ENCODE measurements around the gene GPR55.
A peak's percentile ranks its signal among the peaks of the same experiment; 100 is the strongest.

Gene GPR55

DNA sequence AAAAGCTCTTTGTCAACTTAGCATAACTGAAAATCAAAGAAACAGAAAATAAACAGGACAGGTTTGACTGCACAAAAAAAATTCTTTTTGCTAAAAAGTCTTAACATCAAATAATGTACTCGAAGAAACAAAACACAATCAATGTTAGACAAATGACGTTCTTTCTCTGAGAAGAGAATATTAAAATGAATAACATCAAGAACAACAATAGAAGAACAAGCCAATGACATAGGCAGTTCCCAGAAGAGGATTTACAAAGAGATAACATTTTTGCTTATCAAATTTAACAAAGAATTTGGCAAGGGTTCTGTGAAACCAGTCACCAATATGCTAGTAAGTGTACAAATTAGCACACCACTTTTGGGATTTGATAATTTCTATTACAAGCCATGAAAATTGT, 5.8 kb downstream of the GPR55 start:
- no peak for DNase-seq (ENCODE audit: low read depth)

DNA sequence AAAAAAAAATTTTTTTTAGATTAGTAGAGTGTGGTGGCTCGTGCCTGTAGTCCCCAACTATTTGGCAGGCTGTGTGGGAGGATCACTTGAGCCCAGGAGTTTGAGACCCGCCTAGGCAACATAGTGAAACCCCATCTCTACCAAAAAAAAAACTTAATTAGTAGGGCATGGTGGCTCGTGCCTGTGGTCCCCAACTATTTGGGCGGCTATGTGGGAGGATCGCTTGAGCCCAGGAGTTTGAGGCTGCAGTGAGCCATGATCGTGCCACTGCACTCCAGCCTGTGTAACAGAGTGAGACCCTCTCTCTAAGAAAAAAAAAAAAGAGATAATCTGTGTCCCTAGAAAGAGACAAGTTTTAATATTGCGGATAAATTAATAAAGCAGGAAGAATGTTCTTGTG, 8.8 kb downstream of the GPR55 start:
- no peak for DNase-seq (ENCODE audit: low read depth)

DNA sequence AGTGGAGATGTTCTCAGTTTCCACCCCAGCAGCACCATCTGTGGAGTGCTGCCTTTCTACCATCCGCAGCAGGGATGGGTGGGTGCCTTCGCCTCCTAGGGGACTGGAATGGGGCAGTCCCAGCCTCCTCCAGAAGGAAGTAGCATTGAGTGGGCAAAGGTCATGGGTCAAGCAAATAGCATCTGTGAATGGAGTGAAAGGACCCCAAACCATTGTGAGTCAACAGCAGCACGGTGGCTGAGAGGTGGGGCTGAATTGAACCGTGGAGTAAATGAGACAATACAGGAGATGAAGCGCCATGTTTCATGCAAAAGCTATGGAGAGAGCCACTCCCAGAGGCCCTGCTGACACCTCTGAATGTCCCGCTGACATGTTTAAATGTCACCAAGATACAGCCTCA, 9.7 kb downstream of the GPR55 start:
- DNase-seq (ENCODE audit: low read depth) = no peak

DNA sequence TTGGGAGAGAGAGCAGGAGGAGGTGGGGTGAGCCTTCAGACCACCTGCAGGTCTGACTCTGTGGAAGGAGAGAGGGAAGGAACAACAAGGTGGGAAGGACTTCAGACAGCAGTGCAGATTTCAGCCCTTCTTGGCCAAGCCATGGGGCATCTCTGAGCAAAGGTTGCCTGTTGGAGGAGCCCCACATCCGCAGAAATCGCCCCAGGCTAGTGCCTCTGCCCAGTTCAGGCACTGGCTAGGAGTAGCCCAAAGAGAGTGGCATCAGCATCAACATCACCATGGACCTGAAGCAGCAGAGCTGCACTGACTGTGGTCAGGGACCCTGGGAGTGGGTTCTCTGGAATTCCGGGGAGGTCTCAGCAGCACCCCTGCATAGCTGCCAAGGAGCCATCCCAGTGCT, 10.2 kb downstream of the GPR55 start:
- DNase-seq (ENCODE audit: low read depth) = no peak

DNA sequence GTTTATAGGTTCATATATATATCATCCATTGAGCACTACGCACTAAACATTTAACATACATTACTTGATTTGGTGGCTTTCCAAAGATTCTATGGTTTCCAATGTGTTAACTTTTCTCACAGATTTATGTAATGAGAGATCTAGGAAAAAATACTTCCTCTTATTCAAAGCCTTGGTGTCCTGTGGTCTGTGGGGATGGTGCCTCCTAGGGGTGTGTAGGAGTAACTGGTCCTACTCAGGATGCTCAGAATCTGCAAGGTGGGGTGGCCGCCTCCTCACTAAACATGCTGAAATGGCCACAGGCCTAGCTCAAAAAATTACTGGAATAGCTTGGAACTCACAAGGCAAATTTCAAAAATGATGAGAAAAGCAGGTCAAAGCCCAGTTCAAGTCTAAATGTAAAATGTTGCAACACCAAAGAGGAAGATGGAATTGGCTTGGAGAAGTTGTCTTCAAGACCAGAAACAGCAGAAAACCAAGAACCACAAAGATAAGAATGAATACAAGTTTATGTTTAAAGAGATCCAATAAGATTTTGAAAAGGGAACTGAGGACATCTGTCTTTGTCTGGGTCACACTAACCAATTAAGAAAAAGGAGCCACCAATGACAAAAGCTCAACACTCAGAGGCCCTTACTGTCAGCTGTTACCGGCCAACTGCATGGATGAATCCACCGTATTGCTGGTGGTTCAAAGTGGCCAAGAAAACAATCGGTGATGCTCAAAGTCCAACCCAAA, 11.5 kb downstream of the GPR55 start:
- peak; percentile 32 for DNase-seq (ENCODE audit: low read depth)

DNA sequence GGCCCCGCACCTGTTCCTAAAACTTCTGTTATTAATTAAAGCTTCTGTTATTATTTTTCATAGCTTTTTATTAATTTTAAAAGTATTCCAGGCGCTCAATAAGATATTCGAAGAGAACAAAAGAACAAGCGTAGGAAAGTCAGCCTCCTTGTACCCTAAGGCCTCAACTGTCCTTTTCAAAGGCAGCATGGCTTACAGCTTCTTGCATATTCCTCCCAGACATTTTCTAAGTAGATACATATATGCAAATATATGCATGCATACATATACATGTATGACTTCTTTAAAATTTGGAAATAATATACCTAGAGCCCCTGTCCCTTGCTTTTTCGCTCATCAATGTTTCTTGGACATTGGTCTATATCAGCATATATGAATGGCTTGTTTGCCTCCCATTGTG, 12.3 kb downstream of the GPR55 start:
- DNase-seq (ENCODE audit: low read depth) = no peak

DNA sequence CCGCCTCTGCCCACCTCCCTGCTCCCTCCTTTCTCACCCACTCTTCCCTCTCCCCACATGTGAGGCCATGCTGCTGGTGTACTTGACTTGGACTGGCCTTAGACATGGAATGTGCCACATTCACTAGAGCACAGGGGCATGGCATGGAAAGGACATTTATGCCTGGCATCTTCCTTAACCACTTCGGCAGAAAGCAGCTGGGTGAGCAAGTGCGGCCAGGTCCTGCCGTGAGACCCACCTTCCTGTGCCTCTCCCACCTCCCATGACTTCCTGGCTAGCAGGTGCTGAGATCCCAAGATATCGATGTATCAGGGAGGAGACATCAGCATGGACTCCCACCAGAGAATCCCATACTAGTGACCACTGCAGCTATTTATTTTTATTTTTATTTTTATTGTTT, 13.0 kb downstream of the GPR55 start:
- no peak for DNase-seq (ENCODE audit: low read depth)

DNA sequence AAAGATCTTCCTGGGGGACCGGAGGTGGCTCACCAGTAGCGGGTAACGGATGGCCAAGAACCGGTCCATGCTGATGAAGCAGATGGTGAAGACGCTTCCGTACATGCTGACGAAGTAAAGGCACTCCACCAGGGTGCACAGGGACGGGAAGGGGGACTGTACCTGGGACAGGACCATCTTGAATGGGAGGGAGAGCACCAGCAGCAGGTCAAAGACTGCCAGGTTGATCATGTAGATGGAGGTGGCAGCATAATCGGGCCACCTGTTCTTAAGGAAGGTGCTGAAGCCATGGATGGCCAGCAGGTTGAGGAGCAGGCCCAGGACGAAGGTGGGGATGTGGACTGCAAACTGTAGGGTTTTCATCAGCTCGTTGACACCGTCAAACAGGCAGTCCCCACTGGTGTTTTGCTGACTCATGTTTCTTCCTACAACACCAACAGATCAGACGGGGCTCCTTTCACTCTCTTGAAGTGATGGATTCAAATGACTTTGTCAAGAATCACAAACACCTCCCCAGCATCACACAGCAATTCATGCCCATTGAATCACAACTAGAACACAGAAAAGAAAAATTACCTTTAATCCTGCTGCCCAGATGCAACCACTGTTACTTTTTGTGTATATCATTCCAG, 14.4 kb downstream of the GPR55 start:
- no peak for DNase-seq (ENCODE audit: low read depth)

DNA sequence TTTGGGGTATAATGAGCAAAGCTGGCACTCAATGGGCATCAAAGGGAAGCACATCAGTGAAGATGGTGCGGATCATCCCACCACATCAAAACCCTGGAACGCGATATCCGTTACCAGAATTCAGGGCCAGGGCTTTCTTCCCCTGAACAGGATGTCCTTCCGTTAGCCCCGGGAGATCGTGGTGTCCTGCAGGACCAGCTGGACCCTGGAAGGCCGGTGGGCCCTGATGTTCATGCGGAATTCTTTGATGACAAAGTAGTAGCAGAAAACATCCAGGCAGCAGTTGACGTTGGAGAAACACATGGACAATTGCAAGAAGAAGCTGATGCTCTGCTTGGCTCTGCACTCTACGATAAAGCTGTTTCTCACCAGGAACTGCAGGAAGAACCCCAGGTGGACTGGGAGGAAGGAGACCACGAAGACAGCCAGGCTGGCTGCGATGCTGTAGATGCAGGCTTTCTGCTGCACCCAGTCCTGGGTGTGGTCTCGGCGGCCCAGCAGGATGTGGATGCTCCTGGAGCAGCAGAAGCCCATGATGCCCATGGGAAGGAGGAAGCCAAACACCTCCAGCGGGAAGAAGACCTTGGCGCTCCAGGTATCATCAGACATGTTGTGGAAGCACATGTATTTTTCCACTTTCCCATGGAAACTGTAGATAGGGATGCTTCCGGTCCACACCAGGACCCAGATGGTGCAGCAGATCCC, 15.0 kb downstream of the GPR55 start:
- no peak for DNase-seq (ENCODE audit: low read depth)

DNA sequence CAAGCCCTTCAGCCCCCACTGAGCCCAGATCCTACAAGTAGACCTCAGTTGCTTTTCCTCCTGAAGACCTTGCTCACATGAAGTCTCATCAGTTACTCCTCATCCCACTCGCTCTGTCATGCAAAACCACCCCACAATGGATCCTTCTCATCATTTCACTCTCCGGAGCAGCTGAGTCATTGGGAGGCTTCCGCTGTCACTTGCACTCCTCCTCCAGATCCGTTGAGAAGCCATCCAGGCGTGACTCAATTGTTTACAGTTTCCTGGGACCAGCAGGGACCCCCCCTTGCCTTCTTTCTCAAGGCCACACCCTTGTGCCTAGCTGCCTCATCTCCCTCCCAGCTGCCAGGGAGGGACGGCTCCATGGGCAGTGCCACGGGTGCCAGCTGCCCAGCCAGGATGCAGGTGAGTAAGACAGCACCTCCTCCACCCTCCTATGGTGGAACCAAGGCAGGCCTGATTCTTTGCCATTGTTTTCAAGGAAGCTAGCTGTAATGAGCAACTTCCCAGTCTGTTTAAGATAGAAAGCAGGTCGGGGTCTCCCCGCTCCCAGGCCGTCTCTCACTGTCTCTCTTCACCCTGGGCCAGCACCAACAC, 16.3 kb downstream of the GPR55 start:
- peak; percentile 99 for DNase-seq (ENCODE audit: low read depth)

DNA sequence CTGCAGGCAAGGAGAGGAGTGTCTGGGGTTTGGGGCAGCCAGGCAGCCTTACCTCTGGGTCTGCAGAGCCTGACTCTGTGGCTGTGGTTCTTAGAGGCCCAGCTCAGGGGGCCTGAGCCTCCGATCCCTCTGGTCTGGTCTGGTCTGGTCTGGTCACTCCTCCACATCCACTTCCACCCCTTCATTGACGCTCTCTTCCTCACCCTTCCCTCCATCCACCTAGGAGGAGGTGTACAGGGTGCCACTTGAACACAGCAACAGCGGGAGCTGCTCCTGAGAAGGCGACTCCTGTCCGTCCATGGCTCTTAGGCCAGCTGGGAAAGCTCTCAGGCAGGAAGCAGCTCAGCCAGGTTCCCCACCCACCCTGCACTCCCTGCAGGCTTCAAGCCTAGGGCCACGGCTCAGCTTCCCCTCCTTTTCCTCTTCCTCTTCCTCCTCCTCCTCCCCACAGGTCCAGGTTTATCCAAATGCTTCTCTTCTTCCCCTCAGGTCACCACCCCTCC, 16.9 kb downstream of the GPR55 start:
- DNase-seq (ENCODE audit: low read depth) = no peak

DNA sequence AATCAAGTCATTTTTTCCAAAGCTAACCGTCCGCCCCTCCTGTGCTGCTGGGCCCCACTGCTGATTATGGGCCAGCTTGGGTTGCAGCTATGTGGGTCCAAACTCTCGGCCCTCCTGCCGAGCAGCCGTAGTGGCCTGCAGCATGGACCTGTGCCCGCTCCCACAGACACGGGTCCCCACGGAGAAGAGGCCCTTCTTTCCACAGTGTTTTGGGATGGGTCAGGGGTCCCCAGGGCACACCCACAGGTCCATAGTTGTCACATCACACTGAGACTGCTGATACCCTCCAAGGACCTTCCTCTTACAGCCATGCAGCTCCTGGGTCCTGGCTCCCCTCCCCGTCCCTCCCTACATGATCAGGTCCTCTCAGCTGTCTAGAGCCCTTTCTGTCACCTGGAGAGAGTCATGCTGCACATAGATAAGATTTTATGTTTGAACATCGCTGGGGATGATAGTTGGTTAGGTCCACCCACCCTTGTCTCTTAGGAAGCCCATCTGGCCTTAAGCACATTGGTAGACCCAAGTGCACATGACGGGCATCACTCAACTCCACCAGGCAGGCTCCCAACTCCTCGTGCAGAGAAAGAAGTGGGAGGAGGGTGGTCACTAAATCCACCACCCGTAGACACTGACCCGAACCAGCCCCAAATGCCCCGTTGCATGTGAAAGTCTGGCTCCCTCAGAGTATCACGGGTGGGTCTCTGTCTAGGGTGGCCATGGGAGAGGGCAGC, 17.5 kb downstream of the GPR55 start:
- no peak for DNase-seq (ENCODE audit: low read depth)

DNA sequence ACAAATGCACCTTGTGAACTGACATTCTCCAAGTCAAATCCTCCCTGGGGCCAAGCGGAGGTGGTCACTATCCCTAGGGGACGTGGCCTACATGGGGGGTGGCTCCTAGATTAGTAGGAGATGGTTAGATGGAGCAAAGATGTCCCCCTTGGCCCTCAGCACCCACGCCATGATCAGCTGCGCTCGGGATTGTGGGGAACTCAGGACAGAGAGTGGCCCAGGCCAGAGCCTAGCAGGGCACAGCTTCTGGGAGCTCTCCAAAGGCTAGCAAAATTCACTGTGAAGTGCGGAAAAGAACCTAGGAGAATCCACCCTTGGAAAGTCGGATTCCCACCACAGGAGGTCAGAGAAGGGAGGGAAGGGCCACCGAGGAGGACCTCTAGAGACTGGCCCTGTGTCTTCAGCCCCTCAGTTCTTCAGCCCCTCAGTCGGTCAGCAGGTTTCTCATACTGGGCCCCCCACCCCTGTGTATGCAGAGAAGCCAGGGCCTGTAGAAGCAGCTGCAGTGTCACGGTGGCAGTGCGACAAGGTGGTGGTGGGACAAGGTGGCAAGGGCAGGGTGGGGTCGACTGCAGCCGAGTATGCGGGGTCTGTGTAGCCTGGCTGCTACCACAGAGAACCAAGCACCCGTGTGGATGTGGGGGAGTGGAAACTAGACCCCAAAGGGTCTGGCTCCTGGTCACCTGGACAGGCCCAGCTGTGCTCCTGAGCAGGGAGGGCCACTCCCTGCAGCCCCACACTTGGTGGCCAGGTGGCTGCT, 18.4 kb downstream of the GPR55 start:
- DNase-seq (ENCODE audit: low read depth) = no peak

DNA sequence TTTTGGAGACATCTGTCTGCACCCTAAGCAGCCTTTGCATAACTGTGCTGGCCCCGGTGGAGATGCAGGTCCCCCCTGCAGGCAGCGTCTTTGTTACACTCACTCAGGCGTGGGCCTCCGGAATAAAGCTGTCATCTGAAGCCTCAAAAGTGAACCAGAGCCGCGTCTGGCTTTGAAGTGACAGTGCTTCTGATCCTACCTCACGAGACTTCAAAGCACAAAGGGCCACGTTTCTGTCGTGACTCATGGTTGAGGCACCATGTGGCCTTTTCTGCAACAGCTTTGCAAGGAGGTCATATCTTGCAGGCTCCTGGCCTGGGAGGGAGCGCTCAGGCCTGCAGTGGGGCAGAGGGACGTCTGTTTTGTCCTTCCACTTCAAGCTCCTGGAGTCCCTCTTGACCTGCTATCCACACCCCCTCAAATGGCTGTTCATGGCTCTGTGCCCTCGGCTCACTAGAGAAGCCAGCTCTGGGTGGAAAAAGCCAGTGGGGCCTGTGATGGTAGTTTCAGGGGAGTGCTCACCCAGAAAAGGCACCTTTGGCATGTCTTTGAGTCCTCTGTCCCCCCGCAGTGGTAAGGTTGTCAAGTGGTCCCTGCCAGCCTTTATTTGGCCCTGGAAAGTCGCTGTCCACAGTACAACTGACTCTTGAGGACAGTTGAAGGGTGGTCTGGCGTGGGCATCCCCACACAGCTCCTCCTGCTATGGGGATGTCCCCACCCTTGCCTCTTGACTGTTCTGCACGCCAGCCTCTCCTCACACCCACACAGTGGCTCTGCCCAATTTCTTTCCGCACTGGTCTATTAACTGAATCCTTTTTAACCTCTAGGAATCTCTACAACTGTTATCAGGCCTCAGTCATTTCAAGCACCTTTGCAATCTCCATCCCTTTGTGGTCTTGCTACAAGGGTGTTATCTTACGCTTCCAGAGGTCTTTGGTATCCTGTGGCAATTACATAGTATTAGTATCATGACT, 19.3 kb downstream of the GPR55 start:
- DNase-seq (ENCODE audit: low read depth) = peak; percentile 51

DNA sequence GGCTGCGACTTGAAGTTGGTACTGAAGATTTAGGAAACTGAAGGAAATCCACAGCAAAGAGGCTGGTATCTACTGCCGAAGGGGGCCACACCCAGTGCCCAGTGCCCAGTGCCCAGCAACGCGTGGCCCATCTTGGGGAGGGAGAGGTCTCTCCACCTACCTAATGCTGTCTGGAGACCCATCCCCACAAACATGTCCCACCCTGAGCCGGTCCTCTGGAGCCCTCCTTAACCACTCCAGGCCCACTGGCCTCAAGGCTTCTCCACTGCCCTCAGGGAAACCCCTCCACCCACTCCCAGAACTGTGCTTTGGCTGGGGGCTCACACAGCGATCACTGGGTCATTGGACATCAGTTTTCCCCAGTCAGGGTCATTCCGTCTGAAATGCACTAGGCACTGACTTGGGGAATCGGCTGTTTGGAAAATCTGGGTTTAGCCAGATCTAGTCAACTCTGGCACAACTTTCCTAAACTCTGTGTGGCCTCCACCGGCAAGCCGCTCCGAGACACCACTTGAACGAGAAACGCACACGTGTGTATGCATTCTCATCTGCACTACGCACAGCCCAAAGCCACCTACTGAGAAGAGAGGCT, 20.1 kb downstream of the GPR55 start:
- DNase-seq (ENCODE audit: low read depth) = no peak

DNA sequence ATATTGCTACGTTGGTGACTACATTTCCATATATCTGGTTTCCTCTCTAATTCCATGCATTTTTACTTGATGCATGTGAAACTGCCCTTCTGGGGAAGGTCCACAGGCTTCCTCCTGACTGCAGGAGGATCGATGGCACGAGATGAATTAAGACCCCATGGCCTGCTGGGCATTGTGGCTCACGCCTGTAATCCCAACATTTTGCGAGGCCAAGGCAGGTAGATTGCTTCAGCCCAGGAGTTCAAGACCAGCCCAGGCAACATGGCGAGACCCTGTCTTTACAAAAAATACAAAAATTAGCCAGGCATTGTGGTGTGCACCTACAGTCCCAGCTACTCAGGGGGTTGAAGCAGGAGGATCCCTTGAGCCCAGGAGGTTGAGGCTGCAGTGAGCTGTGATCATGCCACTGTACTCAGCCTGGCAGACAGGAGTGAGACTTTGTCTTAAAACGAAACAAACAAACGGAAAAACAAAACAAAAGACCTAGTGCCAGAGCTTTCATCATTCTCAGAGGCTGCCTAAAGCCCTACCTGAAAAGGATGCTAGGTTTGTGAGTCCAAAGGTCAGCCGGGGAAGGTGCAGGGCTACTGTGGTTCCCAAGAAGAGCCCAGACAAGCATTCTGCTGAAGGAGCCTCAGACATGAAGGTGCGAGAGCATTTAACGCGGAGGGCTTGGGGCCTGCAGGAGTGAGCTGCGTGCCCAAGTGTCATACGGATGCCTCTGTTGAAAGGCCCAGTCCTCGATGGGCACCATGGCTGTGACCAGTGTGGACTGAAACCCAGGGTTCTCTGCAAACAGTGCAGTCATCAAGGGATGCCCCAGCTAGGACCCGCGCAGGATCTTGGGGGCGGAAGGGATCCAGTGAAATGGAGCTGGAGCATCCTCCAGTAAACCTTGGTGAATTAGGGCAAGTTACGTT, 21.6 kb downstream of the GPR55 start:
- no peak for DNase-seq (ENCODE audit: low read depth)

DNA sequence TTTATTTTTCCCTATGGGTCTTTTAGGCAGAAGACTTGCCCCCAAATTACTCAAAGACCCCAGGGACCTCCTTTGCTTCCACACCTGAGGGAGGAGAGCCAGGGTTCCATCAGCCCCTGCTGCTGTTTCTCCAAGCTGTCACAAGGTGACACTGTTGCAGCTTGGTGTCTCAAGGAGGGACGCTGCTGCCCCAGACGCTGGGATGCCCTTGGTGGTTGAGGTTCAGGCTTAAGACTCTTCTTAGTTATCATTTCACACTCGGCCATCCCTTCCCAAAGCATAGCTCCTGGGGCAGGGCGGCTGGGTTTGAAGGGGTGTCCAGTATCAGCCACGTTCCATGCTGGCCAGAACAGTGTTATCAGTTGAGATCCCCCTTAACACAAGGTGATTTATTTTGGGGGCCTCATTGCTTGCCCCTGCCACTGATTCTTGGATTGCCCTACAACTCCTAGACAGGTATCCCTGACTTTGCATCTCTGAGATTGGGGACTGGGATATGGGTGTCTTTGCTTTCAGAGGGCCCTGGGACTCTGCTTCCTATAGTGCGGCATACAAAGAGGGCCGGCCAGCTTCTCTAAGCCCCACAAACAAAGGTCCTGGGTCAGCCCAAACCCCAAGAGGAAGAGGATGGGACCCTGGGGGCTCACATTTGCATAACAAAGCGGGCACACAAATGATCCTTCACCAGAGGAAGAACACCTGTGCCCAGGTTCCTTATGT, 22.7 kb downstream of the GPR55 start:
- peak; percentile 78 for DNase-seq (ENCODE audit: low read depth)

DNA sequence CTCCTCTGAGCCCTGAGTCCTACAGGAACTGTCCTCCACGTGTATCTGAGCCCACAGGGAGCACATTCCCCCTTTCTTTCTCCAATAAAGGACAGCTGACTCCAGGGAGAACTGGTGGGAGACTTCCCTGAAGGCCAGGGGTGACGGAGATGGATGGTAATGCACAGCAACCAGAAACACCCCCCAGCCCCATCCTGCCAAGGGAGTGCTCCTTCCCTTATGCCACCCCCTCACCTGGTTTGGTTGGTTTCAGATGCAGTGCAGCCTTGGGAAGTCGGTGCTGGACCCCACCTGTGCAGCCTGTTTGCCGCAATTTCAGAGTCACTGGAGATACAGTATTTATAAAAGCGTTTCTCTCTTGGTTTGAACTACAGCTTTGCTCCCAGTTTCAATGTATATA, 24.0 kb downstream of the GPR55 start:
- DNase-seq (ENCODE audit: low read depth) = no peak

All from ELR (cell line).